Measurements from ENCODE around the gene SEMA4B. TPM values are rescaled to one million over a fixed set of nuclear protein-coding genes. Genes with fewer than 3 reads are reported as not detected.

The SEMA4B gene
- polyA plus RNA-seq, 3 donors from 2014 or later, result 3.3 to 12.1 (median 11.4) TPM

- Mint-ChIP-seq H3K27me3 (ENCODE audit: low read depth in 3 of 3) (peaks cover 19 to 27% (median 24%) of the 10 kb centered on the region in 3 donors), H3K4me3 (peak overlapping the region; percentile 86 to 95 (median 89)), H3K4me1 (peaks cover 55 to 60% of the 10 kb centered on the region in 2 donors), H3K9me3 (no peaks in the 10 kb centered on the region), H3K27ac (peak overlapping the region; percentile 99 to 100 (median 99)), H3K36me3 (peaks cover 4 to 26% (median 10%) of the 10 kb centered on the region in 3 donors)
- peak; percentile 90 to 92 (median 91) for DNase-seq
Observed at GRCh38 chr15:90231028-90232017, 30.2 kb downstream of the SEMA4B start.

- no peak for DNase-seq
- H3K9me3 Mint-ChIP-seq, result no peaks in the 10 kb centered on the region
Observed at GRCh38 chr15:90232196-90232595, 31.1 kb downstream of the SEMA4B start.

DNA sequence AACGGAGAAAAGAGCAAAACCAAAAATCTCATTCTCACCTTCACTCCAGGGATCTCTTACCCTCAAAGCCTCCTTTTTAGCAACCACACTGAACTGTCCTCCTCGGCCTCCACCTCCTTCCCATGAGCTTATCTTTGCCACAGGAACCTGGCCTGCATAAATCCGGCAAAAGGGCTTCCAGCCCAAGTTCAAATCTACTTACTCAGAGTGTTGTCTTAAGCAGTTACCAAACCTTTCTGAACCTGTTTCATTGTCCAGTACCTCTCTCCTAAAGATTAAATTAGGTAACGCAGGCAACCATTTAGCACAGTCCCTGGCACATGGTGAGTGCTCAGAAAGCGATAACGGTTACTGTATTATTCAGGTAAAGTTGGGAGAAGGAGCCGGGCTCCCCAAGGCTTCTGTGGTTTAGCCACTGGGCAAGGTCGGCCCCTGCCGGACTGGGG, 31.8 kb downstream of the SEMA4B start:
- H3K9me3 Mint-ChIP-seq, result no peaks in the 10 kb centered on the region
- H3K4me1 Mint-ChIP-seq, result peaks cover 55 to 60% of the 10 kb centered on the region in 2 donors
- peaks cover 19 to 25% (median 24%) of the 10 kb centered on the region in 3 donors for H3K27me3 Mint-ChIP-seq (ENCODE audit: low read depth in 3 of 3)
- peaks cover 4 to 27% (median 10%) of the 10 kb centered on the region in 3 donors for H3K36me3 Mint-ChIP-seq
- peak overlapping the region; percentile 86 to 95 (median 89) for H3K4me3 Mint-ChIP-seq
- H3K27ac Mint-ChIP-seq, result peak overlapping the region; percentile 99 to 100 (median 99)
- DNase-seq, result peak in 1 of 3 donors; percentile 21

More at GRCh38 chr15:90232196-90232595, 31.1 kb downstream of the SEMA4B start:
- peaks cover 4 to 27% (median 10%) of the 10 kb centered on the region in 3 donors for H3K36me3 Mint-ChIP-seq
- peaks cover 55 to 60% of the 10 kb centered on the region in 2 donors for H3K4me1 Mint-ChIP-seq
- H3K4me3 Mint-ChIP-seq, result peak overlapping the region; percentile 86 to 95 (median 89)
- peak overlapping the region; percentile 99 to 100 (median 99) for H3K27ac Mint-ChIP-seq
- H3K27me3 Mint-ChIP-seq (ENCODE audit: low read depth in 3 of 3), result peaks cover 19 to 27% (median 24%) of the 10 kb centered on the region in 3 donors

GRCh38 chr15:90233387-90234095, 32.4 kb downstream of the SEMA4B start, which contains the start of gene CIB1:
TSS of gene CIB1 (minus strand) at chr15:90233941. CDS start at chr15:90233885, 56 bp downstream.
- H3K27me3 Mint-ChIP-seq (ENCODE audit: low read depth in 3 of 3), result peaks cover 19 to 24% (median 23%) of the 10 kb centered on the region in 3 donors
- H3K27ac Mint-ChIP-seq, result peak within 1 kb of the TSS; percentile 99 to 100 (median 99)
- H3K4me3 Mint-ChIP-seq, result peak within 1 kb of the TSS; percentile 87 to 96 (median 89)
- H3K9me3 Mint-ChIP-seq, result no peaks in the 10 kb centered on the region
- peaks cover 8 to 32% (median 16%) of the 10 kb centered on the region in 3 donors for H3K36me3 Mint-ChIP-seq
- peaks cover 60% of the 10 kb centered on the region in 2 donors for H3K4me1 Mint-ChIP-seq
- DNase-seq, result peak; percentile 96 to 97 (median 97)

GRCh38 chr15:90234096-90234988, 33.2 kb downstream of the SEMA4B start, which contains the start of gene GDPGP1:
TSS of gene GDPGP1 (plus strand) at chr15:90234209. CDS start at chr15:90240909, 6,700 bp downstream.
- Mint-ChIP-seq H3K4me3 (peak within 1 kb of the TSS; percentile 87 to 96 (median 89)), H3K36me3 (peaks cover 12 to 31% (median 22%) of the 10 kb centered on the region in 3 donors), H3K27ac (peak within 1 kb of the TSS; percentile 99 to 100 (median 99)), H3K4me1 (peaks cover 55 to 57% of the 10 kb centered on the region in 2 donors), H3K27me3 (ENCODE audit: low read depth in 3 of 3) (peaks cover 19 to 22% (median 22%) of the 10 kb centered on the region in 3 donors), H3K9me3 (no peaks in the 10 kb centered on the region)
- no peak for DNase-seq

DNA sequence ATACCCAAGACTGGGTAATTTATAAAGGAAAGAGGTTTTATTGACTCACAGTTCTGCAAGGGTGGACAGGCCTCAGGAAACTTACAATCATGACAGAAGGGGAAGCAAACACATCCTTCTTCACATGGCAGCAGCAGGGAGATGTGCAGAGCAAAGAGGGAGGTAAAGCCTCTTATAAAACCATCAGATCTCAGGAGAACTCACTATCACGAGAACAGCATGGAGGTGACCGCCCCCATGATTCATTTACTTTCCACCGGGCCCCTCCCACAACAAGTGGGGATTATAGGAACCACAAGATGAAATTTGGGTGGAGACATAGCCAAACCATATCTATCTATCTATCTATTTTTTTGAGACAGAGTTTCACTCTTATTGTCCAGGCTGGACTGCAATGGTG, 38.2 kb downstream of the SEMA4B start:
- Mint-ChIP-seq H3K27ac (peak overlapping the region in 3 of 6 donors; percentile 5 to 80 (median 37)), H3K36me3 (peaks cover 8 to 20% (median 18%) of the 10 kb centered on the region in 3 donors), H3K27me3 (ENCODE audit: low read depth in 3 of 3) (no peaks in the 10 kb centered on the region), H3K9me3 (no peaks in the 10 kb centered on the region), H3K4me3 (no peak overlapping the region), H3K4me1 (peaks cover 16% of the 10 kb centered on the region in 2 donors)
- DNase-seq, result no peak

DNA sequence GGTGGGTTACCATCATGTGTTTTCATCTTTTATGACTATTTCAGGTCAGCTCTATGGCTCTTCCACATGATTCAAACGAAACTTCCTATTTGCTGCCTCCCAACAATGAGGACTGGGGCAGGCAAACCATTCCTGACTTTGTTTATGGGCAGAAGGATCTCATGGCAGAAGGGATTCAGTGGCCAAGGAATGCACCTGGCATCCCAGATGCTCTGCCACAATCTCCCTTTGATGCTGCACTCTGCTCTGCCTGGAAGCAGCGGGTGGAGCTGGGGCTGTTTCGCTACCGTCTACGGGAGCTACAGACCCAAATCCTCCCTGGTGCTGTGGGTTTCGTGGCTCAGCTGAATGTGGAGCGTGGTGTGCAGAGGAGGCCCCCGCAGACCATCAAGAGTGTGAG, 39.7 kb downstream of the SEMA4B start:
- no peak for DNase-seq
- Mint-ChIP-seq H3K27me3 (ENCODE audit: low read depth in 3 of 3) (no peaks in the 10 kb centered on the region), H3K4me3 (no peak overlapping the region), H3K36me3 (peaks cover 8 to 20% (median 18%) of the 10 kb centered on the region in 3 donors), H3K4me1 (peaks cover 4 to 7% of the 10 kb centered on the region in 2 donors), H3K9me3 (no peaks in the 10 kb centered on the region), H3K27ac (no peak overlapping the region)

DNA sequence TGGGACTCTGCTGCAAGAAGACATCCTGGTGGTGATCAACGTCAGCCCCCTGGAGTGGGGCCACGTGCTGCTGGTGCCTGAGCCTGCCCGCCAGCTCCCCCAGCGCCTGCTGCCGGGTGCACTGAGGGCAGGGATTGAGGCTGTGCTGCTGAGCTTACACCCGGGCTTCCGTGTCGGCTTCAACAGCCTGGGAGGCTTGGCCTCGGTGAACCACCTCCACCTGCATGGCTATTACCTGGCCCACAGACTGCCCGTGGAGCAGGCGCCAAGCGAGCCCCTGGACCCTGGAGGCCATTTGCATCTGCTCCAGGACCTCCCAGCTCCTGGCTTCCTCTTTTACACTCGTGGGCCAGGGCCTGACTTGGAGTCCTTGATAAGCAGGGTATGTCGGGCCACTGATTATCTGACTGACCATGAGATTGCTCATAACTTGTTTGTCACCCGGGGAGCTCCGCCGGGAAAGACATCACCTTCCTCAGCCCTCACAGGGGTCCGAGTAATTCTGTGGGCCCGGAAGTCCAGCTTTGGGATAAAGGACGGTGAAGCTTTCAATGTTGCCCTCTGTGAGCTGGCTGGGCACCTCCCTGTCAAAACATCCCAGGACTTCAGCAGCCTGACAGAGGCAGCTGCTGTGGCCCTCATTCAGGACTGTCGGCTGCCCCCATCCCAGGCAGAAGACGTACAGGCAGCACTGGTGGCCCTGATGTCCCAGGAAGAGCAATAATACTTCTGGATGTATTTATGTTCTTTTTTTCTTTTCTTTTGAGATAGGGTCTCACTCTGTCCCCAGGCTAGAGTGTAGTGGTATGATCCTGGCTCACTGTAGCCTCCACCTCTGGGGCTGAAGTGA, 40.4 kb downstream of the SEMA4B start:
- no peak for DNase-seq
- no peak overlapping the region for H3K4me3 Mint-ChIP-seq
- H3K36me3 Mint-ChIP-seq, result peaks cover 8 to 20% (median 14%) of the 10 kb centered on the region in 3 donors
- no peaks in the 10 kb centered on the region for H3K27me3 Mint-ChIP-seq (ENCODE audit: low read depth in 3 of 3)
- H3K4me1 Mint-ChIP-seq, result peaks cover 0 to 7% of the 10 kb centered on the region in 2 donors
- H3K27ac Mint-ChIP-seq, result no peak overlapping the region
- H3K9me3 Mint-ChIP-seq, result no peaks in the 10 kb centered on the region

DNA sequence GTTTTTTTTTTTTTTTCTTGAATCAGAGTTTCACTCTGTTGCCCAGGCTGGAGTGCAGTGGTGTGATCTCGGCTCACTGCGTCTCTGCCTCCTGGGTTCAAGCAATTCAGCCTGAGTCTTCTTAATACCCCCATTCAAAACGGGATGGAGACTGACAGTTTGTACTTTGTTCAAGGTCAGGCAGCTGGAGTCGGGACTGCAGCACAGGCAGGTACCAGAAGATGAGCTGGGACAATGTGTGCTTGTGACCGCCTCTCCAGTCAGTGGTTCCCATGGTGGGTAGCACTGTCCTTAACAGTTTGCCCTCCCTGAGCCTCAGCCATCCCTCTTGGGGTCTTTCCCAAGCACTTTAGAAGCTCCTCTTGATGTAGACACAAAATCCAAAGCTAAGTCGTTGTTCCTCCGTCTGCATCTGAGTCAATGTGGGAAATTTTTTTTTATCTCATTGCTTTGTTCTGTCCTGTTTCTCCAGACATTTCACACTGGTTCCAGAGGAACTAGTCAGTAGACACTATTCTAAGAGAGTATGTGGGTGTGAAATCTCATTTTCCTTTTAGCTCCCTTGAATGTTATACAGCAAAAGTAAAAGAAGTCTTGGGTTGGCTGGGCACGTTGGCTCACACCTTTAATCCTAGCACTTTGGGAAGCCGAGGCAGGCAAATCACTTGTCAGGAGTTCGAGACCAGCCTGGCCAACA, 43.0 kb downstream of the SEMA4B start:
- Mint-ChIP-seq H3K9me3 (no peaks in the 10 kb centered on the region), H3K4me3 (no peak overlapping the region), H3K36me3 (peaks cover 0 to 11% (median 5%) of the 10 kb centered on the region in 3 donors), H3K27ac (peak overlapping the region in 1 of 6 donors; percentile 4), H3K4me1 (peaks cover 5 to 8% of the 10 kb centered on the region in 2 donors), H3K27me3 (ENCODE audit: low read depth in 3 of 3) (no peaks in the 10 kb centered on the region)
- no peak for DNase-seq

GRCh38 chr15:90248789-90249202, 47.7 kb downstream of the SEMA4B start:
- peaks cover 16 to 22% of the 10 kb centered on the region in 2 donors for H3K4me1 Mint-ChIP-seq
- H3K4me3 Mint-ChIP-seq, result peak overlapping the region; percentile 75 to 82 (median 78)
- no peaks in the 10 kb centered on the region for H3K9me3 Mint-ChIP-seq
- H3K36me3 Mint-ChIP-seq, result no peaks in the 10 kb centered on the region
- peaks cover 0 to 2% (median 0%) of the 10 kb centered on the region in 3 donors for H3K27me3 Mint-ChIP-seq (ENCODE audit: low read depth in 3 of 3)
- no peak for DNase-seq
- H3K27ac Mint-ChIP-seq, result peak overlapping the region in 5 of 6 donors; percentile 26 to 80 (median 56)

- no peaks in the 10 kb centered on the region for H3K36me3 Mint-ChIP-seq
Observed at GRCh38 chr15:90249203-90249863, 48.2 kb downstream of the SEMA4B start, which contains the start of gene TTLL13. TSS of gene TTLL13 (plus strand) at chr15:90249556. CDS start at chr15:90250631, 1,075 bp downstream.

More at GRCh38 chr15:90249203-90249863, 48.2 kb downstream of the SEMA4B start, which contains the start of gene TTLL13:
- Mint-ChIP-seq H3K9me3 (no peaks in the 10 kb centered on the region), H3K27ac (peak within 1 kb of the TSS in 5 of 6 donors; percentile 34 to 83 (median 65)), H3K4me3 (peak within 1 kb of the TSS; percentile 76 to 84 (median 78)), H3K27me3 (ENCODE audit: low read depth in 3 of 3) (peaks cover 0 to 2% (median 0%) of the 10 kb centered on the region in 3 donors), H3K4me1 (peaks cover 16 to 22% of the 10 kb centered on the region in 2 donors)
- DNase-seq, result peak; percentile 59 to 75 (median 72)
